KG1 (cell line): ENCODE measurements around the gene SAT1.
"Not testable (repeated sequence)": the region's sequence is repeated elsewhere in the genome, so short reads cannot be mapped to it uniquely, and the experiment has no call there.

Source experiments
- DNase-seq: peaks from one replicate; lab custom pipeline; 2025; lab: John Stamatoyannopoulos, UW

The SAT1 gene

GRCh38 chrX:23782863-23783588 is at the start of gene SAT1:
Gene SAT1 (plus strand): TSS chrX:23783173. CDS start chrX:23783352, 179 bp downstream.
- peak; percentile 74 for DNase-seq

GRCh38 chrX:23736030-23736429 is 46.9 kb upstream of the SAT1 start:
- DNase-seq = no peak

GRCh38 chrX:23737413-23737812 is 45.6 kb upstream of the SAT1 start:
- no peak for DNase-seq

GRCh38 chrX:23742174-23742696 is 40.7 kb upstream of the SAT1 start:
- no peak for DNase-seq

GRCh38 chrX:23742697-23743622 is 40.0 kb upstream of the SAT1 start, which contains the start of gene ACOT9:
Gene ACOT9 (minus strand): TSS chrX:23743276. CDS start chrX:23743144, 132 bp downstream.
- DNase-seq = peak; percentile 45

GRCh38 chrX:23743623-23743971 is 39.4 kb upstream of the SAT1 start:
- not testable (repeated sequence) for DNase-seq

GRCh38 chrX:23745786-23746185 is 37.2 kb upstream of the SAT1 start:
- no peak for DNase-seq

- DNase-seq = no peak
These were observed 33.8 kb upstream of the SAT1 start for GRCh38 chrX:23749129-23749528.

GRCh38 chrX:23749576-23749975 is 33.4 kb upstream of the SAT1 start:
- no peak for DNase-seq

- no peak for DNase-seq
These were observed 30.1 kb upstream of the SAT1 start for GRCh38 chrX:23752740-23753415.

- DNase-seq = no peak
These were observed 28.3 kb upstream of the SAT1 start for GRCh38 chrX:23754664-23755063.

GRCh38 chrX:23756165-23756564 is 26.8 kb upstream of the SAT1 start:
- peak; percentile 28 for DNase-seq

- no peak for DNase-seq
These were observed 23.2 kb upstream of the SAT1 start for GRCh38 chrX:23759821-23760220.

- DNase-seq = no peak
These were observed 18.6 kb upstream of the SAT1 start for GRCh38 chrX:23764188-23764984.

GRCh38 chrX:23765449-23765848 is 17.5 kb upstream of the SAT1 start:
- DNase-seq = no peak

- no peak for DNase-seq
These were observed 17.1 kb upstream of the SAT1 start for GRCh38 chrX:23765868-23766267.

- DNase-seq = no peak
These were observed 16.1 kb upstream of the SAT1 start for GRCh38 chrX:23766650-23767551.

GRCh38 chrX:23770142-23770541 is 12.8 kb upstream of the SAT1 start:
- no peak for DNase-seq

GRCh38 chrX:23771086-23771485 is 11.9 kb upstream of the SAT1 start:
- DNase-seq = not testable (repeated sequence)

GRCh38 chrX:23773601-23774175 is 9.3 kb upstream of the SAT1 start:
- DNase-seq = no peak
